MV-4-11 (cell line): ENCODE results near the gene DDC.
"Not testable (repeated sequence)": the region's sequence is repeated elsewhere in the genome, so short reads cannot be mapped to it uniquely, and the experiment has no call there.

Experiments used
- DNase-seq: peaks from one replicate; lab custom pipeline; 2025; lab: John Stamatoyannopoulos, UW

Gene DDC

GRCh38 chr7:50479743-50480517 is 85.3 kb downstream of the DDC start:
- DNase-seq, result no peak

GRCh38 chr7:50477640-50478039 is 87.6 kb downstream of the DDC start:
- DNase-seq, result no peak

- DNase-seq, result no peak
Observed at GRCh38 chr7:50476953-50477625, 88.1 kb downstream of the DDC start.

- no peak for DNase-seq
Observed at GRCh38 chr7:50475340-50475739, 89.9 kb downstream of the DDC start.

- DNase-seq, result no peak
Observed at GRCh38 chr7:50474382-50475160, 90.6 kb downstream of the DDC start.

- no peak for DNase-seq
Observed at GRCh38 chr7:50473531-50473930, 91.7 kb downstream of the DDC start.

- DNase-seq, result no peak
Observed at GRCh38 chr7:50472427-50472826, 92.8 kb downstream of the DDC start.

GRCh38 chr7:50471970-50472369 is 93.2 kb downstream of the DDC start:
- no peak for DNase-seq

- no peak for DNase-seq
Observed at GRCh38 chr7:50470250-50471163, 94.7 kb downstream of the DDC start.

GRCh38 chr7:50469181-50469580 is 96.0 kb downstream of the DDC start:
- DNase-seq, result no peak

GRCh38 chr7:50467817-50468610 is 97.2 kb downstream of the DDC start:
- peak; percentile 52 for DNase-seq

- DNase-seq, result no peak
Observed at GRCh38 chr7:50466815-50467585, 98.2 kb downstream of the DDC start.

- no peak for DNase-seq
Observed at GRCh38 chr7:50463035-50463434, 102.2 kb downstream of the DDC start.

- DNase-seq, result no peak
Observed at GRCh38 chr7:50462361-50462760, 102.8 kb downstream of the DDC start.

- no peak for DNase-seq
Observed at GRCh38 chr7:50461695-50462094, 103.5 kb downstream of the DDC start.

- DNase-seq, result not testable (repeated sequence)
Observed at GRCh38 chr7:50459183-50459582, 106.0 kb downstream of the DDC start.

GRCh38 chr7:50458651-50459050 is 106.6 kb downstream of the DDC start:
- not testable (repeated sequence) for DNase-seq

- DNase-seq, result no peak
Observed at GRCh38 chr7:50456371-50457123, 108.7 kb downstream of the DDC start.

- DNase-seq, result peak; percentile 88
Observed at GRCh38 chr7:50455658-50456057, 109.5 kb downstream of the DDC start.
